Gastrocnemius medialis (tissue), 4 donors: ENCODE results near the gene DEGS2.

ENCODE experiments used
- POLR2A ChIP-seq, 2 donors: fragments of 450-650 bp; IDR thresholded peaks; one replicate each; pipeline ENCODE4 v1.6.1; 2017; ENCODE audit warnings: antibody characterized with exemption in 2 of 2, mild to moderate bottlenecking in 2 of 2, moderate library complexity in 2 of 2
- TF ChIP-seq, protein P1 (sequence below), 5 experiments: fragments of 450-650 bp in 3 of 5; fragments of 200-600 bp in 2 of 5; sonication (generic) in 2 of 5; IDR thresholded peaks in 4 of 5; conservative IDR thresholded peaks in 1 of 5; 1 replicate in 4 of 5; 2 replicates in 1 of 5; pipeline ENCODE4 v1.5.1; 2016 to 2019; ENCODE audit warnings: antibody characterized with exemption in 5 of 5, mild to moderate bottlenecking in 3 of 5, moderate library complexity in 3 of 5

DNA sequence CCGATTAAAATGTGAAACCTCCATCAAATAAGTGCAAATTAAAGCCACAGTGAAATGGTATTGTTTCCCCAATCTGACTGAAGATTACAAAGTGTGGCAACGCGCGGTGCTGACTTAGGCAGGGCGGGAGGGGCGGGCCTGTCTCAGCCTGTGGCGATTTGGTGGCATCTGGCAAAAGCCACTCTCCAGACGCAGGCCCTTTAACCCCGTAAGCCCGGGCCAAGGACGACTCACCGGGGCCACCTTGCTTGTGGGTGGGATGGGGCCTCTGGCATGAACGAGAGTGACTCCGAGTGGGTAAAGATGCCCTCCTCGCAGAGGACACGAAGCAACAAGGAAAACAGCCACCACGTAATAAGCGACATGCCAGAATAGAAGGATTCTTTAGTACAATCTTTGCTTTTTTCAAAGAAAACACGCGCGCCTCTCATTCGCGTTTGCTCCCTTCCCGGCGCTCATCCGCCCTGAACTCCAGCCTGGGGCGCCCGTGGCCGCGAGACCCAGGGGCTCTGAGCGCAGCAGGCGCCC, 815 bp downstream of the DEGS2 start:
- TF ChIP-seq, protein P1, sequence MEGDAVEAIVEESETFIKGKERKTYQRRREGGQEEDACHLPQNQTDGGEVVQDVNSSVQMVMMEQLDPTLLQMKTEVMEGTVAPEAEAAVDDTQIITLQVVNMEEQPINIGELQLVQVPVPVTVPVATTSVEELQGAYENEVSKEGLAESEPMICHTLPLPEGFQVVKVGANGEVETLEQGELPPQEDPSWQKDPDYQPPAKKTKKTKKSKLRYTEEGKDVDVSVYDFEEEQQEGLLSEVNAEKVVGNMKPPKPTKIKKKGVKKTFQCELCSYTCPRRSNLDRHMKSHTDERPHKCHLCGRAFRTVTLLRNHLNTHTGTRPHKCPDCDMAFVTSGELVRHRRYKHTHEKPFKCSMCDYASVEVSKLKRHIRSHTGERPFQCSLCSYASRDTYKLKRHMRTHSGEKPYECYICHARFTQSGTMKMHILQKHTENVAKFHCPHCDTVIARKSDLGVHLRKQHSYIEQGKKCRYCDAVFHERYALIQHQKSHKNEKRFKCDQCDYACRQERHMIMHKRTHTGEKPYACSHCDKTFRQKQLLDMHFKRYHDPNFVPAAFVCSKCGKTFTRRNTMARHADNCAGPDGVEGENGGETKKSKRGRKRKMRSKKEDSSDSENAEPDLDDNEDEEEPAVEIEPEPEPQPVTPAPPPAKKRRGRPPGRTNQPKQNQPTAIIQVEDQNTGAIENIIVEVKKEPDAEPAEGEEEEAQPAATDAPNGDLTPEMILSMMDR (IDR thresholded peaks at IDR 0.05 in 4 of 5, conservative IDR thresholded peaks at IDR 0.05 in 1 of 5): no peak
- no peak for TF ChIP-seq POLR2A (IDR thresholded peaks at IDR 0.05)
